CD14-positive monocyte (primary cell): ENCODE data around the gene LRRC45. TPM values are rescaled to one million over a fixed set of nuclear protein-coding genes. Genes with fewer than 3 reads are reported as not detected.

Source experiments
- DNase-seq, 3 donors: peaks; one replicate each; pipeline ENCODE4 v3.0.0-alpha.2; 2011 to 2022
- H2AFZ ChIP-seq: 2 replicates; pipeline ENCODE4 v1.6.0; 2012; ENCODE audit warnings: mild to moderate bottlenecking, low read depth, low read length, inconsistent platforms; ENCODE audit not compliant: insufficient read depth, poor library complexity, severe bottlenecking
- H3K27ac ChIP-seq, 2 donors: 1 replicate in 1 of 2; 2 replicates in 1 of 2; pipeline ENCODE4 v1.5.1; 2012 to 2013; ENCODE audit warnings: low read length in 2 of 2, control low read depth in 1 of 2, inconsistent platforms in 1 of 2, low read depth in 1 of 2, mild to moderate bottlenecking in 1 of 2
- H3K27me3 ChIP-seq, 2 donors: one replicate each; pipeline versions ENCODE4 v1.6.0 to v1.6.1; 2011 to 2013; ENCODE audit warnings: low read length in 2 of 2; ENCODE audit not compliant: control insufficient read depth in 2 of 2, insufficient read depth in 2 of 2
- H3K36me3 ChIP-seq, 2 donors: replicated peaks in 1 of 2; 1 replicate in 1 of 2; 2 replicates in 1 of 2; pipeline versions ENCODE4 v1.5.1 to v1.6.1; 2012 to 2013; ENCODE audit warnings: low read length in 2 of 2, control low read depth in 1 of 2, inconsistent platforms in 1 of 2, mild to moderate bottlenecking in 1 of 2; ENCODE audit not compliant: insufficient read depth in 2 of 2, control insufficient read depth in 1 of 2
- H3K4me1 ChIP-seq, 2 donors: 1 replicate in 1 of 2; 2 replicates in 1 of 2; pipeline versions ENCODE4 v1.5.1 to v1.6.1; 2012 to 2013; ENCODE audit warnings: low read length in 2 of 2, control low read depth in 1 of 2, inconsistent platforms in 1 of 2, mild to moderate bottlenecking in 1 of 2, moderate library complexity in 1 of 2; ENCODE audit not compliant: insufficient read depth in 2 of 2, control insufficient read depth in 1 of 2
- H3K4me2 ChIP-seq: replicated peaks from 2 replicates; pipeline ENCODE3; 2012; ENCODE audit warnings: low read length, moderate library complexity, mild to moderate bottlenecking; ENCODE audit not compliant: poor library complexity, severe bottlenecking; ENCODE audit errors: extremely low read depth
- H3K4me3 ChIP-seq, 3 experiments: fragments of 200-600 bp in 1 of 3; sonication (generic) in 1 of 3; replicated peaks in 1 of 3; 1 replicate in 2 of 3; 2 replicates in 1 of 3; pipeline ENCODE4 v1.5.1; 2011 to 2013; ENCODE audit warnings: low read length in 3 of 3, mild to moderate bottlenecking in 3 of 3, control low read depth in 2 of 3, low read depth in 2 of 3, inconsistent platforms in 1 of 3, moderate library complexity in 1 of 3
- H3K79me2 ChIP-seq: 2 replicates; pipeline ENCODE4 v1.6.0; 2012; ENCODE audit warnings: mild to moderate bottlenecking, control low read depth, inconsistent platforms, low read length, moderate library complexity; ENCODE audit not compliant: insufficient read depth
- H3K9ac ChIP-seq: 2 replicates; pipeline ENCODE4 v1.6.0; 2017; ENCODE audit warnings: low read length, mild to moderate bottlenecking; ENCODE audit not compliant: insufficient read depth, poor library complexity, severe bottlenecking
- H3K9me3 ChIP-seq, 2 donors: replicated peaks in 1 of 2; 1 replicate in 1 of 2; 2 replicates in 1 of 2; pipeline versions ENCODE4 v1.5.1 to v1.6.1; 2012 to 2013; ENCODE audit warnings: low read length in 2 of 2, control low read depth in 1 of 2; ENCODE audit not compliant: control insufficient read depth in 1 of 2, insufficient read depth in 1 of 2
- H4K20me1 ChIP-seq: 2 replicates; pipeline ENCODE4 v1.6.0; 2012; ENCODE audit warnings: mild to moderate bottlenecking, low read length, control low read depth, moderate library complexity; ENCODE audit not compliant: insufficient read depth
- H3K27ac Mint-ChIP-seq, 7 donors: one replicate each; pipeline ENCODE4 v1.8.0; 2020; ENCODE audit warnings: mild to moderate bottlenecking in 7 of 7, mixed read lengths in 7 of 7, moderate library complexity in 6 of 7, inconsistent platforms in 2 of 7
- H3K27me3 Mint-ChIP-seq, 3 donors: one replicate each; pipeline ENCODE4 v1.8.0; 2021 to 2022; ENCODE audit warnings: low read depth in 3 of 3, mild to moderate bottlenecking in 3 of 3, mixed read lengths in 3 of 3, moderate library complexity in 3 of 3, inconsistent platforms in 1 of 3
- H3K36me3 Mint-ChIP-seq, 2 donors: one replicate each; pipeline ENCODE4 v1.8.0; 2020; ENCODE audit warnings: mixed read lengths in 2 of 2, inconsistent platforms in 1 of 2, mild to moderate bottlenecking in 1 of 2
- H3K4me1 Mint-ChIP-seq: one replicate; pipeline ENCODE4 v1.8.0; 2020; ENCODE audit warnings: mild to moderate bottlenecking, mixed read lengths
- H3K4me3 Mint-ChIP-seq, 2 donors: one replicate each; pipeline ENCODE4 v1.8.0; 2020; ENCODE audit warnings: mild to moderate bottlenecking in 2 of 2, mixed read lengths in 2 of 2, moderate library complexity in 1 of 2
- H3K9me3 Mint-ChIP-seq, 7 donors: one replicate each; pipeline ENCODE4 v1.8.0; 2020 to 2022; ENCODE audit warnings: mixed read lengths in 7 of 7, mild to moderate bottlenecking in 6 of 7, moderate library complexity in 6 of 7, inconsistent platforms in 2 of 7
- WGBS: methylation state at CpG from one replicate; pipeline ENCODE4 v1.1.5; 2013; ENCODE audit warnings: missing lambda C conversion rate; ENCODE audit not compliant: insufficient coverage; 5-methylcytosine and 5-hydroxymethylcytosine counted together
- intact Hi-C, 2 donors: fragments of 100-400 bp; cut with micrococcal nuclease; formaldehyde crosslinking; loops; one replicate each; pipeline versions ENCODE4 v1.15.0 to v1.15.1; 2023
- polyA plus RNA-seq, 3 donors: library from polyadenylated mRNA; depleted of rRNA in 1 of 3; unstranded in 2 of 3; stranded (reverse) in 1 of 3; fragments of 300-500 nt in 2 of 3; fragments of >200 nt in 1 of 3; fragmentation: Illumina TruSeq in 2 of 3; gene quantifications; 1 replicate in 2 of 3; 2 replicates in 1 of 3; pipeline ENCODE4 v1.2.3, GENCODE V29; 2012 to 2021
- TF ChIP-seq, protein P1 (sequence below): fragments of 200-600 bp; IDR thresholded peaks from one replicate; pipeline ENCODE4 v1.8.0; 2022; ENCODE audit warnings: antibody characterized with exemption, mild to moderate bottlenecking

The LRRC45 gene
- polyA plus RNA-seq, 3 donors: 2.6 to 12.2 (median 3.4) TPM

DNA sequence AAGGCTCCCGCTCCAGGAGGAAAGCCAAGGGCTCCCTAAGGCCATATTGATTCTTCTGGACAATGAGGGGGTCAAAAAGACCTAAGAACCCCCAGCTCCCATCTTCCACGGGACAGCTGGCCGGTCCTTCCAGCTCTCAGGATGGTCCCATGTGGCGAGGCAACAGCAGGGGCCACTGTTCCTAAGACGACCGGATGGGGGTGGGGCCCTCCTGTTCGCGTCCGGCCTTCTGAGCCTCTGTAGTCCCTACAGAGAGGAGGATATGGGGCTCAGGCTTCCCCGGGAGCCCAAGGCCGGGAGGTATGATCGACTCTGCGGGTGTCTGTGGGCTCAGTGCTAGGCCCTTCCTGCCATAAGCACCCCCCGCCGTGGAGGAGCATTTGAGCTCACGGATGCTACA is 20.4 kb downstream of the LRRC45 start:
- Histone ChIP-seq H4K20me1 (no peaks in the 10 kb centered on the region), H3K27me3 (no peaks in the 10 kb centered on the region), H3K9ac (no peak overlapping the region), H3K79me2 (no peaks in the 10 kb centered on the region), H3K36me3 (peaks cover 17 to 18% of the 10 kb centered on the region in 2 donors), H3K9me3 (no peaks in the 10 kb centered on the region), H3K4me3 (no peak overlapping the region), H3K4me2 (no peak overlapping the region), H3K4me1 (peaks cover 6 to 9% of the 10 kb centered on the region in 2 donors), H3K27ac (no peak overlapping the region), H2AFZ (no peak overlapping the region)
- Mint-ChIP-seq H3K36me3 (peaks cover 13 to 18% of the 10 kb centered on the region in 2 donors), H3K27me3 (peaks cover 1 to 4% (median 2%) of the 10 kb centered on the region in 3 donors), H3K27ac (no peak overlapping the region), H3K4me1 (peaks cover 13% of the 10 kb centered on the region), H3K4me3 (no peak overlapping the region), H3K9me3 (peaks cover 0 to 2% (median 0%) of the 10 kb centered on the region in 7 donors)
- no peak for DNase-seq
- TF ChIP-seq, protein P1, sequence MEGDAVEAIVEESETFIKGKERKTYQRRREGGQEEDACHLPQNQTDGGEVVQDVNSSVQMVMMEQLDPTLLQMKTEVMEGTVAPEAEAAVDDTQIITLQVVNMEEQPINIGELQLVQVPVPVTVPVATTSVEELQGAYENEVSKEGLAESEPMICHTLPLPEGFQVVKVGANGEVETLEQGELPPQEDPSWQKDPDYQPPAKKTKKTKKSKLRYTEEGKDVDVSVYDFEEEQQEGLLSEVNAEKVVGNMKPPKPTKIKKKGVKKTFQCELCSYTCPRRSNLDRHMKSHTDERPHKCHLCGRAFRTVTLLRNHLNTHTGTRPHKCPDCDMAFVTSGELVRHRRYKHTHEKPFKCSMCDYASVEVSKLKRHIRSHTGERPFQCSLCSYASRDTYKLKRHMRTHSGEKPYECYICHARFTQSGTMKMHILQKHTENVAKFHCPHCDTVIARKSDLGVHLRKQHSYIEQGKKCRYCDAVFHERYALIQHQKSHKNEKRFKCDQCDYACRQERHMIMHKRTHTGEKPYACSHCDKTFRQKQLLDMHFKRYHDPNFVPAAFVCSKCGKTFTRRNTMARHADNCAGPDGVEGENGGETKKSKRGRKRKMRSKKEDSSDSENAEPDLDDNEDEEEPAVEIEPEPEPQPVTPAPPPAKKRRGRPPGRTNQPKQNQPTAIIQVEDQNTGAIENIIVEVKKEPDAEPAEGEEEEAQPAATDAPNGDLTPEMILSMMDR: no peak
- intact Hi-C loops: no loop called here
- WGBS: 92% methylated on average over 10 of the region's 16 CpGs

DNA sequence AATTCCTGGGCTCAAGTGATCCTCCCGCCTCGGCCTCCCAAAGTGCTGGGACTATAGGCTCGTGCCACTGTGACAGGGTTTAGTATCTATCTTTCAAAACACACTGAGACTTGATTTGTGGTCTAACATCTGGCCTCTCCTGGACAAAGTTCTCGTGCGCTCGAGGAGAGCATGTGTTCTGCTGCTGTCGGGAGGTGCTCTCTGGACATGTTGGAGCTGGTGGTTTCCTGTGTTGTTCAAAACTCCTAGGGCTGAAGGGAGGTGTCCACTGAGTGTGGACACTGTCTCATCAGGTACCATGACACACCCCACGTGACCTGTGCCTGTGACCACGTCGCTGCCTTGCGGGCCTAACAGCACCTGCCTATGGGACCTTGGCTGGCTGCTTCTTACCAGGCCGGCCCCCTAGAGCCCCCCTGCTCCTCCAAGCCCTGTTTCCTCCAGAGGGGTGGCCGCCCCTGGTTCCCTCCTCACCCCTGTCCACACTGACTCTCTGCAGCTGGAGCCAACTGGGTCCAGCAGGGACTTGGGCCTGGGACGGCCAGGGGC is 22.9 kb downstream of the LRRC45 start:
- Histone ChIP-seq H3K27me3 (no peaks in the 10 kb centered on the region), H3K79me2 (peaks cover 3% of the 10 kb centered on the region), H3K4me2 (no peak overlapping the region), H2AFZ (no peak overlapping the region), H4K20me1 (no peaks in the 10 kb centered on the region), H3K4me3 (no peak overlapping the region), H3K36me3 (peaks cover 20 to 28% of the 10 kb centered on the region in 2 donors), H3K9ac (no peak overlapping the region), H3K27ac (no peak overlapping the region), H3K9me3 (no peaks in the 10 kb centered on the region), H3K4me1 (peaks cover 7 to 11% of the 10 kb centered on the region in 2 donors)
- TF ChIP-seq, protein P1: no peak
- intact Hi-C loops: no loop called here
- Mint-ChIP-seq H3K4me1 (peaks cover 13% of the 10 kb centered on the region), H3K27me3 (peaks cover 0 to 2% (median 2%) of the 10 kb centered on the region in 3 donors), H3K36me3 (peaks cover 17 to 34% of the 10 kb centered on the region in 2 donors), H3K9me3 (peaks cover 0 to 2% (median 0%) of the 10 kb centered on the region in 7 donors), H3K27ac (peak overlapping the region in 1 of 7 donors; percentile 3), H3K4me3 (no peak overlapping the region)
- DNase-seq: no peak
- WGBS: 86% methylated on average over 10 of the region's 14 CpGs
